Activated CD8-positive, alpha-beta memory T cell treated with anti-CD3 and anti-CD28 coated beads for 48 hours (primary cell): ENCODE results near the gene CIAPIN1.

Experiments
- DNase-seq, 3 experiments: peaks; one replicate each; pipeline ENCODE4 v3.0.0-alpha.2; 2020; ENCODE audit warnings: low read depth in 2 of 3, low spot score in 2 of 3

CIAPIN1 gene

GRCh38 chr16:57447186-57447962 lies at the start of gene CIAPIN1, which contains the start of gene COQ9:
CIAPIN1 (minus strand) TSS chr16:57447385; CDS start chr16:57440928, 6,457 bp downstream.
COQ9 (plus strand) TSS chr16:57447479; CDS start chr16:57447506, 27 bp downstream.
- peak; percentile 76 to 80 (median 79) for DNase-seq

DNA sequence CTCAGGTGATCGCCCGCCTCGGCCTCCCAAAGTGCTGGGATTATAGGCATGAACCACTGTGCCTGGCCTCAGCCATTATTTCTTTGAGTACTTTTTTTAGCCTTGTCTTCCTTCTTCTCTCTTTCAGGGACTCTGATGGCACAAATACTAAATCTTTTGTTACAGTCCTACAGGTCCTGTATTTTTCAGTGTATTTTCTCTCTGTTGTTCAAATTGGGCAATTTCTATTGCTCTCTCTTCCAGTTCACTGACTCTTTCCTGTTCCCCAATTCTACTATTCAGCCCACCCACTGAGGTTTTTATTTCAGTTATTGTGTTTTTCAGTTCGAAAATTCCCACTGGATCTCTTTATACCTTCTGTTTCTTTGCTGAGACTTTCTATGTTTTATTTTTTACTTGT lies 46.6 kb upstream of the CIAPIN1 start:
- no peak for DNase-seq

DNA sequence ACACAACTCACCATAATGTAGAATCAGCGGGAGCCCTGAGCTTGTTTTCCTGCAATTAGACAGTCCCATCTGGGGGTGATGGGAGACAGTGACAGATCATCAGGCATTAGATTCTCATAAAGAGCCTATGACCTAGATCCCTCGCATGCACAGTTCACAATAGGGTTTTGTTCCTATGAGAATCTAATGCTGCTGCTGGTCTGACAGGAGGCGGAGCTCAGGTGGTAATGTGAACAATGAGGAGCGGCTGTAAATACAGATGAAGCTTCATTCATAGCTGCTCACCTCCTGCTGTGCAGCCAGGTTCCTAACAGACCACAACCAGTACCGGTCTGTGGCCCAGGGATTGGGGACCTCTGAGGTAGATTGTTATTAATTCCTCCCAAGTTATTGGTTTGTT lies 42.0 kb upstream of the CIAPIN1 start:
- no peak for DNase-seq

DNA sequence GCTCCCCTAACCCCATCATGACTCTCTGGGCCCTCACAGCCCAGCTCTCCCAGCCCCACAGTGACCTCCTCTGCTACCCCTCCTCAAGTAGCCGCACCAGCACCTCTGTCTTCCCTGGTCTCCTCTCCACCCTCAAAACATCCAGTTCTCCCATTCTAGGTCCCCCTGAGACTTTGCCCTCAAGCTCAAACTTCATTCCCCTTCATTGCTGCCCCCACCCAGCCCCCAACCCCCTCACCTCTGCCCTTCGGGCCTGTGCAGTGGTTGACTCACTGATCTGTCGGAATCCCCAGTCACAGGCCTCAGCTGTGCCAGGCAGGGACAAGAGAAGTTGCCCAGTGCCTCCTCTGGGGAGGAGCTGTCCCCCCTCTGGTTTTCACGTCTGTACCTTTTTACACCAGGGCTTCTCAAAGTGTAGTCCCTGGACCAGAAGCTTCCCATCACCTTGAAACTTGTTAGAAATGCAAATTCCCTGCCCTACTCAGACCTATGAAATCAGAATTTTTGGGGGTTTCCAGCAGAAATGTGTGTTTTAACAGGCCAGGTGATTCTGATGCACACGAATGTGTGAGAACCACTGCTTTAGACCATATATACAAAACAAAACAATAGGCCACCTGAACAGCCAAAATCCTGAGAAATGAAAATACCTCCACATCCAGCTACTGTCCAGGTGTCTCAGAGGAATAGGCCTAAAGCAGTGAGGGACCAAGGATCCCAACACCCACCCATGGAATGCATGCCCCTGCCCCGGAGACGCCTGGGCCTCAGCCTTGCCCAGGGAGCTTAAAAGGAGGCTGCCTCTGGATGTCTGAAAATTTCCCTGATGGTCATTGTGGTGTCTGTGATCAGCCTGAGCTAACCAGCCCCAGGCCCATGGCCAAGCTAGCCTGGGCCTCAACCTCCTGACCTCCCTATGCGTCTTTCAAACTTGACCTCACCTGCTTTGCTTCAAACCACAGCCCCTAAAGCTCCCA lies 40.0 kb upstream of the CIAPIN1 start:
- no peak for DNase-seq

GRCh38 chr16:57485916-57486857 lies 39.0 kb upstream of the CIAPIN1 start, which contains the start of gene DOK4:
DOK4 (minus strand) TSS chr16:57486493; CDS start chr16:57479507, 6,986 bp downstream.
- peak; percentile 66 to 70 (median 66) for DNase-seq

GRCh38 chr16:57485091-57485915 lies 38.1 kb upstream of the CIAPIN1 start:
- DNase-seq: no peak

GRCh38 chr16:57484515-57485005 lies 37.4 kb upstream of the CIAPIN1 start:
- no peak for DNase-seq

GRCh38 chr16:57483725-57484514 lies 36.7 kb upstream of the CIAPIN1 start:
- DNase-seq: no peak

DNA sequence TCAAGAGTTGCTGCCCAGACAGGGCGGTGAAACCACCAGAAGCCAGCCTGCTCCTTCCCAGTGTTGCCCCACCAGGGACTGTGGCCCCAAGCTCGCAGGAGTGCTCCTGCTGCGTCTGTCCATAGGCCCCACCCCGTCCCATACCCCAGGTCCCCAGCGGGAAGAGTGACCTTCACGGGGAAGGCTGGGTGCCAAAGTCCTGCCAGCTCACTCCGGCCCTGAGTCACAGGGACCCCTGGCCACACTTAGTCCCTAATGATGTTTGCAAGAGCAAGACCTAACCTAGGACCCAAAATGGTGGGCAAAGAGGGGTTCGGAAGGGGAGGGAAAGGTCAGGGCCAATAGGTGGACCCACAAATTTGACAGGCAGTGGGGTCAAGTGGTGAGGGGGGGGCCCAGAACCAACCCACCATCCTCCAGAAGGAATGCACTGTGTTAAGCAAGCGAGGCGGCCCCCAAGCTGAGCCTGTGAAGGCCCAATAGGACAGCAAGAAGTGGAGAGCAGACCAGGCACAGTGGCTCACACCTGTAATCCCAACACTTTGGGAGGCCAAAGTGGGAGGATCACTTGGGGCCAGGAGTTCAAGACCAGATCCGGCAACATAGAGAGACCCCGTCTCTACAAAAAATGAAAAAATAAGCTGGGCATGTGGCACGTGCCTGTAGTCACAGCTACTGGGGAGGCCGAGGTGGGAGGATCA lies 35.8 kb upstream of the CIAPIN1 start:
- no peak for DNase-seq

GRCh38 chr16:57481421-57481820 lies 34.2 kb upstream of the CIAPIN1 start:
- no peak for DNase-seq

DNA sequence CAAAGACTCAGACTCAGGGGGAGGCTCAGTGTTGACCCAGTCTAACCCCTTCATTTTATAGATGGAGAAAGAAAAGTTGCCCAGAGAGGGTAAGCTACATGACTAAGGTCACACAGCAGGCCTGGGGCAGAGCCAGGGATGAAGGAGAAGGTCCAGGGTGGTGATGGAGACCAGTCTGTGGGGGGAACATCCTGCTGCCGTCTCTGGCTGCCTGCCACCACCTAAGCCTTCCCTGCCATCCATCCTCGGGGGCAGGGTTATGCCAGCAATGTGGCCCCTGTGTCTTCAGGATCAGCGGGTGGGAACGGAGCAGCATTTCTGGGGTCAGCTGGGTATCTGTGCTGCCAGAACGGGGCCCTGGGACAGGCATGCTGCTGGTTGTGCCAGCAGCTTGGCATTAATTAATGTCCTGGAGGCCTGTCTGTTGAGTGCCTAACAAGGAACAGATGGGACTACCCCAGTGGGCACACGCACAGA lies 33.6 kb upstream of the CIAPIN1 start:
- DNase-seq: no peak

DNA sequence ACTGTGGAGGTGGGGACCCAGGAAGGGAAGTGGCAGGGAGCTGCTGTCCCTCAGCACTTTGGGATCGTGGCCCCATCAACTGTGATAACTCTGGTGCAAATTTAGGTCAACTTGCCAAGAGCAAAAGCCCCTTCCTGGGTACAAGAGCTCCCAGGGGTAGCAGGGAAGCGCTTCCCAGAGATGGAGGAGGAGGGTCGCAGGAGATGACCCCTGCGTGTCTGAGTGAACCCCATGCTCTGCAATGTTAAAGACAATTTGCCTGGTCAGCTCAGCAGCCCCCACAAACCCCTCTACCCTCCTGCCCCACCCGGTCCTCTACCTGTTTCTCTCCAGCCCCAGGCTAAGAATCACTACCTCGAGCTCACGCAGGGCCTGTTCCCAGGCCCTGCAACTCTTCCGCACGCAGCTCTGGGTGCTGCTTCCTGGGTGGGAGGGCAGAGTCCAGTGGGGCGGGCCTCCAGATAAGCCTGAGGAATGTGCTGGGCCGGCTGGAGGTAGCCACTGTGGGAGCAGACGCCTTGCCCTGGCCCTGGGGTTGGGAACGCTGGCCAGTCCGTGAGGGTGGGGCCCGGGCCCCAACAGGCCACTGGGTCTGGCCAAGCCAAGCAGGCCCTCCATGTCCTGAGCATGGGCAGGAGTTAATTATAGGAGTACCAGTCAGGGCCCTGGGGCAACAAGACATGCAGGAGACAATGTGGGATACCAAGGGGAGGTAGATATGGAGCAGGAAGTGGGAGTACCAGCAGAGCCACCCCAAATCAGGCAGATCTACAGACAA lies 33.0 kb upstream of the CIAPIN1 start:
- no peak for DNase-seq

GRCh38 chr16:57479205-57479975 lies 32.2 kb upstream of the CIAPIN1 start:
- no peak for DNase-seq

GRCh38 chr16:57478396-57479204 lies 31.4 kb upstream of the CIAPIN1 start:
- no peak for DNase-seq

- no peak for DNase-seq
These were observed 30.5 kb upstream of the CIAPIN1 start for GRCh38 chr16:57477531-57478202.
